DOHH2 (cell line): ENCODE data around the gene DEUP1.

ENCODE experiments used
- H3F3A ChIP-seq: fragments of 200-600 bp; sonication (generic), shearing (Covaris generic); 2 replicates; pipeline ENCODE4 v1.6.0; 2016; ENCODE audit warnings: antibody characterized with exemption, mild to moderate bottlenecking; ENCODE audit not compliant: control insufficient read depth, insufficient read depth
- H3K27ac ChIP-seq: fragments of 200-600 bp; sonication (generic); 2 replicates; pipeline ENCODE4 v1.5.1; 2014; ENCODE audit warnings: low read depth, mild to moderate bottlenecking, low read length, moderate library complexity
- H3K27me3 ChIP-seq: fragments of 200-600 bp; sonication (generic); 2 replicates; pipeline ENCODE4 v1.6.1; 2014; ENCODE audit warnings: mild to moderate bottlenecking, low read length, mixed read lengths; ENCODE audit not compliant: control insufficient read depth
- H3K36me3 ChIP-seq: fragments of 200-600 bp; sonication (generic); 2 replicates; pipeline ENCODE4 v1.6.1; 2014; ENCODE audit warnings: mild to moderate bottlenecking, low read length, moderate library complexity, mixed read lengths; ENCODE audit not compliant: control insufficient read depth
- H3K4me1 ChIP-seq: fragments of 200-600 bp; sonication (generic); 2 replicates; pipeline ENCODE4 v1.6.1; 2014; ENCODE audit warnings: mild to moderate bottlenecking, low read length, mixed read lengths; ENCODE audit not compliant: control insufficient read depth
- H3K4me2 ChIP-seq: fragments of 200-600 bp; sonication (generic); 2 replicates; pipeline ENCODE4 v1.6.0; 2014; ENCODE audit warnings: mild to moderate bottlenecking, low read length, moderate library complexity
- H3K4me3 ChIP-seq: fragments of 200-600 bp; sonication (generic); 2 replicates; pipeline ENCODE4 v1.5.1; 2014; ENCODE audit warnings: mild to moderate bottlenecking, low read length, mixed read lengths
- H3K79me2 ChIP-seq: fragments of 200-600 bp; sonication (generic); 2 replicates; pipeline ENCODE4 v1.6.1; 2014; ENCODE audit warnings: mild to moderate bottlenecking, low read length, mixed read lengths; ENCODE audit not compliant: control insufficient read depth
- H3K9me2 ChIP-seq: fragments of 200-600 bp; sonication (generic); replicated peaks from 2 replicates; pipeline ENCODE4 v1.6.1; 2014; ENCODE audit warnings: mild to moderate bottlenecking, low read length, mixed read lengths; ENCODE audit not compliant: control insufficient read depth
- H3K9me3 ChIP-seq: fragments of 200-600 bp; sonication (generic); 2 replicates; pipeline ENCODE4 v1.6.1; 2014; ENCODE audit warnings: antibody characterized with exemption, low read length, mixed read lengths; ENCODE audit not compliant: control insufficient read depth, insufficient read depth
- H4K20me1 ChIP-seq: fragments of 200-600 bp; sonication (generic); 2 replicates; pipeline ENCODE4 v1.6.0; 2014; ENCODE audit warnings: low read depth, mild to moderate bottlenecking, antibody characterized with exemption, low read length, moderate library complexity; ENCODE audit not compliant: control insufficient read depth, insufficient read depth
- CTCF ChIP-seq: fragments of 200-600 bp; sonication (generic); IDR thresholded peaks from one replicate; pipeline ENCODE4 v1.5.1; 2014; ENCODE audit warnings: antibody characterized with exemption, mild to moderate bottlenecking, low read depth, low read length; ENCODE audit not compliant: poor library complexity, severe bottlenecking
- EZH2phosphoT487 ChIP-seq: fragments of 200-600 bp; sonication (generic); IDR thresholded peaks from 2 replicates; pipeline ENCODE4 v1.6.1; 2017; ENCODE audit warnings: borderline replicate concordance, mild to moderate bottlenecking, antibody characterized with exemption, low read length, moderate library complexity, mixed read lengths

Gene DEUP1

GRCh38 chr11:93350835-93351234 lies 20.3 kb downstream of the DEUP1 start:
- no peaks in the 10 kb centered on the region for H3K4me1 ChIP-seq
- H3K9me3 ChIP-seq, result no peaks in the 10 kb centered on the region
- no peaks in the 10 kb centered on the region for H3K79me2 ChIP-seq
- no peaks in the 10 kb centered on the region for H3F3A ChIP-seq
- no peak overlapping the region for H3K4me3 ChIP-seq
- TF ChIP-seq CTCF (no peak), EZH2phosphoT487 (no peak)
- no peaks in the 10 kb centered on the region for H4K20me1 ChIP-seq
- H3K27ac ChIP-seq, result no peak overlapping the region
- no peak overlapping the region for H3K4me2 ChIP-seq
- no peaks in the 10 kb centered on the region for H3K36me3 ChIP-seq
- no peaks in the 10 kb centered on the region for H3K27me3 ChIP-seq
- no peaks in the 10 kb centered on the region for H3K9me2 ChIP-seq

GRCh38 chr11:93359396-93359795 lies 28.9 kb downstream of the DEUP1 start:
- Histone ChIP-seq H3K36me3 (no peaks in the 10 kb centered on the region), H3K27me3 (no peaks in the 10 kb centered on the region), H3F3A (no peaks in the 10 kb centered on the region), H3K9me2 (no peaks in the 10 kb centered on the region), H4K20me1 (no peaks in the 10 kb centered on the region), H3K27ac (no peak overlapping the region), H3K4me2 (no peak overlapping the region), H3K4me3 (no peak overlapping the region), H3K4me1 (no peaks in the 10 kb centered on the region), H3K9me3 (0 out of 2 replicates have a peak, but pooled peaks cover 5% of the 10 kb centered on the region), H3K79me2 (no peaks in the 10 kb centered on the region)
- no peak for TF ChIP-seq CTCF
- no peak for TF ChIP-seq EZH2phosphoT487

- Histone ChIP-seq H4K20me1 (no peaks in the 10 kb centered on the region), H3K79me2 (no peaks in the 10 kb centered on the region), H3K4me3 (no peak overlapping the region), H3K27ac (no peak overlapping the region), H3F3A (no peaks in the 10 kb centered on the region), H3K9me3 (0 out of 2 replicates have a peak, but pooled peaks cover 5% of the 10 kb centered on the region), H3K36me3 (no peaks in the 10 kb centered on the region), H3K4me1 (no peaks in the 10 kb centered on the region), H3K27me3 (no peaks in the 10 kb centered on the region), H3K4me2 (no peak overlapping the region), H3K9me2 (no peaks in the 10 kb centered on the region)
- no peak for TF ChIP-seq EZH2phosphoT487
- TF ChIP-seq CTCF, result no peak
Observed at GRCh38 chr11:93361435-93361834, 30.9 kb downstream of the DEUP1 start.

GRCh38 chr11:93368022-93368421 lies 37.5 kb downstream of the DEUP1 start:
- no peaks in the 10 kb centered on the region for H3K9me3 ChIP-seq
- H3F3A ChIP-seq, result no peaks in the 10 kb centered on the region
- H3K27ac ChIP-seq, result no peak overlapping the region
- no peaks in the 10 kb centered on the region for H3K27me3 ChIP-seq
- H4K20me1 ChIP-seq, result no peaks in the 10 kb centered on the region
- no peaks in the 10 kb centered on the region for H3K79me2 ChIP-seq
- no peaks in the 10 kb centered on the region for H3K4me1 ChIP-seq
- H3K36me3 ChIP-seq, result no peaks in the 10 kb centered on the region
- no peak overlapping the region for H3K4me3 ChIP-seq
- no peak overlapping the region for H3K4me2 ChIP-seq
- no peak for TF ChIP-seq EZH2phosphoT487
- H3K9me2 ChIP-seq, result no peaks in the 10 kb centered on the region
